ENCODE measurements around the gene EHMT1.

DNA sequence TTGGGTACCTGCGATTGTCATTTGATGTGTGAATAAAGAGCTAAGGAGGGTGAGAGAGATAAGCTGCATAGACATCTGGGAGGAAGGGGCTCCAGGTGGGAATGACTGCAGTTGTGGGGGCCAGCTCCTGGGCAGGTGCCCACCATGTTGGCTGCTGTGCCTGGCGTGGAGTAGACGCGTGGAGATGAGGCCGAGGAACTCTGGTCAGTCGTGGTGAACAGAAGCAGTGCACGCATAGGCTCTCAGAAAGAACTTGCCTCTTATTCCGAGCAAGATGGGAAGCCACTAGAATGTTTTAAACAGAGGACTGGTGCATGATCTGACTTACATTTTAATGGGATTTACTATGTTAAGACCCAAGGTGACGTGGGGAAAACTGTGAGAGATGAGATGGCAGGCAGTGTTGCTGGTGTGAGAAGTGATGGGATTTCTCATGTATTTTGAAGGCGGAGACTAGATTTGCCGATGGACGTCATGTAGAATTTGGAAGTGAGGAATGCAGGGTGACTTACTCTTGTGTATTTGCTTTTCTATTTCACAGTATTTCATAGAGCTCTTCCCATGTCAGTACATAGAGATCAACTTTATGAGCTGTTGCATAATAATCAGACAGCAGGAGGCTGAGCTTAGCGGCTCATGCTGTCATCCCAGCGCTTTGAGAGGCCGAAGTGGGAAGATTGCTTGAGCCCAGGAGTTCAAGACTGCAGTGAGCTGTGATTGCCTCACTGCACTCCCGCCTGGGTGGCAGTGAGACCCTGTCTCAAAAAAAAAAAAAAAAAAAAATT lies 71.1 kb downstream of the EHMT1 start:
- TF ChIP-seq, protein P1, sequence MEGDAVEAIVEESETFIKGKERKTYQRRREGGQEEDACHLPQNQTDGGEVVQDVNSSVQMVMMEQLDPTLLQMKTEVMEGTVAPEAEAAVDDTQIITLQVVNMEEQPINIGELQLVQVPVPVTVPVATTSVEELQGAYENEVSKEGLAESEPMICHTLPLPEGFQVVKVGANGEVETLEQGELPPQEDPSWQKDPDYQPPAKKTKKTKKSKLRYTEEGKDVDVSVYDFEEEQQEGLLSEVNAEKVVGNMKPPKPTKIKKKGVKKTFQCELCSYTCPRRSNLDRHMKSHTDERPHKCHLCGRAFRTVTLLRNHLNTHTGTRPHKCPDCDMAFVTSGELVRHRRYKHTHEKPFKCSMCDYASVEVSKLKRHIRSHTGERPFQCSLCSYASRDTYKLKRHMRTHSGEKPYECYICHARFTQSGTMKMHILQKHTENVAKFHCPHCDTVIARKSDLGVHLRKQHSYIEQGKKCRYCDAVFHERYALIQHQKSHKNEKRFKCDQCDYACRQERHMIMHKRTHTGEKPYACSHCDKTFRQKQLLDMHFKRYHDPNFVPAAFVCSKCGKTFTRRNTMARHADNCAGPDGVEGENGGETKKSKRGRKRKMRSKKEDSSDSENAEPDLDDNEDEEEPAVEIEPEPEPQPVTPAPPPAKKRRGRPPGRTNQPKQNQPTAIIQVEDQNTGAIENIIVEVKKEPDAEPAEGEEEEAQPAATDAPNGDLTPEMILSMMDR (IDR thresholded peaks at IDR 0.05), result no peak
- TF ChIP-seq MAFK (IDR thresholded peaks at IDR 0.05; ENCODE audit: partially characterized antibody) (no peak), NR3C1 (IDR thresholded peaks at IDR 0.05) (no peak), CHD2 (IDR thresholded peaks at IDR 0.05; ENCODE audit: low read length, partially characterized antibody) (no peak), CBX8 (IDR thresholded peaks at IDR 0.05) (no peak), ZFP36 (IDR thresholded peaks at IDR 0.05; ENCODE audit: borderline replicate concordance, partially characterized antibody) (no peak), RAD21 (conservative IDR thresholded peaks at IDR 0.05 in 1 of 2, IDR thresholded peaks at IDR 0.05 in 1 of 2) (no peak), POLR2A (IDR thresholded peaks at IDR 0.05; ENCODE audit: low read length) (no peak), MAZ (IDR thresholded peaks at IDR 0.05; ENCODE audit: borderline replicate concordance, low read depth, low read length) (no peak), ESRRA (IDR thresholded peaks at IDR 0.05; ENCODE audit: borderline replicate concordance, low read length) (no peak)
- TF ChIP-seq, protein P2, sequence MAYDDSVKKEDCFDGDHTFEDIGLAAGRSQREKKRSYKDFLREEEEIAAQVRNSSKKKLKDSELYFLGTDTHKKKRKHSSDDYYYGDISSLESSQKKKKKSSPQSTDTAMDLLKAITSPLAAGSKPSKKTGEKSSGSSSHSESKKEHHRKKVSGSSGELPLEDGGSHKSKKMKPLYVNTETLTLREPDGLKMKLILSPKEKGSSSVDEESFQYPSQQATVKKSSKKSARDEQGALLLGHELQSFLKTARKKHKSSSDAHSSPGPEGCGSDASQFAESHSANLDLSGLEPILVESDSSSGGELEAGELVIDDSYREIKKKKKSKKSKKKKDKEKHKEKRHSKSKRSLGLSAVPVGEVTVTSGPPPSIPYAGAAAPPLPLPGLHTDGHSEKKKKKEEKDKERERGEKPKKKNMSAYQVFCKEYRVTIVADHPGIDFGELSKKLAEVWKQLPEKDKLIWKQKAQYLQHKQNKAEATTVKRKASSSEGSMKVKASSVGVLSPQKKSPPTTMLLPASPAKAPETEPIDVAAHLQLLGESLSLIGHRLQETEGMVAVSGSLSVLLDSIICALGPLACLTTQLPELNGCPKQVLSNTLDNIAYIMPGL (CRISPR knock-in tag; IDR thresholded peaks at IDR 0.05; ENCODE audit: borderline replicate concordance), result no peak
- TF ChIP-seq, protein P3, sequence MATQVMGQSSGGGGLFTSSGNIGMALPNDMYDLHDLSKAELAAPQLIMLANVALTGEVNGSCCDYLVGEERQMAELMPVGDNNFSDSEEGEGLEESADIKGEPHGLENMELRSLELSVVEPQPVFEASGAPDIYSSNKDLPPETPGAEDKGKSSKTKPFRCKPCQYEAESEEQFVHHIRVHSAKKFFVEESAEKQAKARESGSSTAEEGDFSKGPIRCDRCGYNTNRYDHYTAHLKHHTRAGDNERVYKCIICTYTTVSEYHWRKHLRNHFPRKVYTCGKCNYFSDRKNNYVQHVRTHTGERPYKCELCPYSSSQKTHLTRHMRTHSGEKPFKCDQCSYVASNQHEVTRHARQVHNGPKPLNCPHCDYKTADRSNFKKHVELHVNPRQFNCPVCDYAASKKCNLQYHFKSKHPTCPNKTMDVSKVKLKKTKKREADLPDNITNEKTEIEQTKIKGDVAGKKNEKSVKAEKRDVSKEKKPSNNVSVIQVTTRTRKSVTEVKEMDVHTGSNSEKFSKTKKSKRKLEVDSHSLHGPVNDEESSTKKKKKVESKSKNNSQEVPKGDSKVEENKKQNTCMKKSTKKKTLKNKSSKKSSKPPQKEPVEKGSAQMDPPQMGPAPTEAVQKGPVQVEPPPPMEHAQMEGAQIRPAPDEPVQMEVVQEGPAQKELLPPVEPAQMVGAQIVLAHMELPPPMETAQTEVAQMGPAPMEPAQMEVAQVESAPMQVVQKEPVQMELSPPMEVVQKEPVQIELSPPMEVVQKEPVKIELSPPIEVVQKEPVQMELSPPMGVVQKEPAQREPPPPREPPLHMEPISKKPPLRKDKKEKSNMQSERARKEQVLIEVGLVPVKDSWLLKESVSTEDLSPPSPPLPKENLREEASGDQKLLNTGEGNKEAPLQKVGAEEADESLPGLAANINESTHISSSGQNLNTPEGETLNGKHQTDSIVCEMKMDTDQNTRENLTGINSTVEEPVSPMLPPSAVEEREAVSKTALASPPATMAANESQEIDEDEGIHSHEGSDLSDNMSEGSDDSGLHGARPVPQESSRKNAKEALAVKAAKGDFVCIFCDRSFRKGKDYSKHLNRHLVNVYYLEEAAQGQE (IDR thresholded peaks at IDR 0.05), result no peak
- TF ChIP-seq, protein P4, sequence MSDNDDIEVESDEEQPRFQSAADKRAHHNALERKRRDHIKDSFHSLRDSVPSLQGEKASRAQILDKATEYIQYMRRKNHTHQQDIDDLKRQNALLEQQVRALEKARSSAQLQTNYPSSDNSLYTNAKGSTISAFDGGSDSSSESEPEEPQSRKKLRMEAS (IDR thresholded peaks at IDR 0.05), result no peak

Data from A549 (cell line).